ENCODE results near the gene SFXN3.

- no peak for TF ChIP-seq CTCF (IDR thresholded peaks at IDR 0.05)
- no peak for TF ChIP-seq POLR2A (IDR thresholded peaks at IDR 0.05)
Measured at GRCh38 chr10:101014966-101015581, 16.0 kb upstream of the SFXN3 start.

Measured in testis (tissue), 2 donors.